Cardiac septum (tissue), 1 donor: ENCODE measurements around the gene FAM217B. TPM values are rescaled to one million over a fixed set of nuclear protein-coding genes. Genes with fewer than 3 reads are reported as not detected.

Experiments used
- total RNA-seq: library from RNA; stranded (reverse); fragmentation: NEBNext Ultra II Directional; extraction: Animal tissue kit (Norgen Biotek cat#: 25700); gene quantifications from one replicate; pipeline ENCODE4 v1.2.1, GENCODE V29; 2021
- donor health status: DM: no; HTN: no; CAD: no.

Gene FAM217B
- total RNA-seq, 1 donor from 2014 or later, result 15.6 TPM

Other genes starting within 250 kb of the FAM217B start
- gene SYCP2, start 6.8 kb upstream of the FAM217B start, total RNA-seq, result 0.94 TPM
- 7.2 TPM for gene PPP1R3D, start 84 bp upstream of the FAM217B start, total RNA-seq
- gene CDH26, start 18.0 kb downstream of the FAM217B start, total RNA-seq, result 0.54 TPM